HG03558 (cell line): ENCODE measurements around the gene BUD23.
"Not testable (repeated sequence)": the region's sequence is repeated elsewhere in the genome, so short reads cannot be mapped to it uniquely, and the experiment has no call there.

ENCODE experiments used
- ATAC-seq: cut with Tn5 transposase; IDR thresholded peaks from one replicate; pipeline ENCODE4 v1.9.1; 2021; ENCODE audit warnings: moderate number of reproducible peaks; ENCODE audit not compliant: unreplicated experiment; ENCODE audit errors: extremely low read depth

Gene BUD23

DNA sequence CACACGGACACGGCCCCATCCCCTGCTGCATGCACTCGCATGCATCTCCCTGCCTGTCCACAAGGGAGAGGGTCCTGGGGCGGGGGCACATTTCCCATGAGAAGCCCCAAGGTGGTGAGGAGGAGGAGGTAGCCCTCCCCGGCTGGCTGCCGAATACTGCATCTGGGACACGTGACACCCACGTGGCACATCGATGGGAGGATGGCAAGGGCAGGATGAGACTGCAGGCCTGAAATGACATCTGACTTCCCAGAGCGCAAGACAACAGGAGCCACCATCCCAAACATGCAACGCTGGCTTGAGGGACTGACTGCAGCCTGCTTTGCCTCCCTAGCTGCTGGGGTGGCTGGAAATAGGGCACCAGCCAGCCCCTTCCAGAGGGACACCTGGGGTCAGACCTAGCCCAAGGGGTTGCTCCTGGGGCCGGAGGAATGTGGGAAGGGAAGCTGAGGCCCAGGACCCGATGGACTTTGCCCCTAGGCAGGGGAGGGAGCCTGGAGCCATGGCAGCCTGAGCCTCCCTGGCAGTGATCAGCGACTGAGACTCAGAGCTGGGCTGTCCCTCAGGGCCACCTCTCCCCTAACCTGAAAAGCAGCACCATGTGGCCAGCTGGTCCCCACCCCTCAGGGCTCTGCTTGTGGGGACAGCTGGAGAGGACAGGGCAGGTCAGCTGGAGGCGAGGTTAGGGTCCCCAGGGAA, 16.1 kb downstream of the BUD23 start:
- ATAC-seq, result no peak

GRCh38 chr7:73700069-73700423, 16.6 kb downstream of the BUD23 start:
- no peak for ATAC-seq

GRCh38 chr7:73700581-73701134, 17.3 kb downstream of the BUD23 start:
- no peak for ATAC-seq

DNA sequence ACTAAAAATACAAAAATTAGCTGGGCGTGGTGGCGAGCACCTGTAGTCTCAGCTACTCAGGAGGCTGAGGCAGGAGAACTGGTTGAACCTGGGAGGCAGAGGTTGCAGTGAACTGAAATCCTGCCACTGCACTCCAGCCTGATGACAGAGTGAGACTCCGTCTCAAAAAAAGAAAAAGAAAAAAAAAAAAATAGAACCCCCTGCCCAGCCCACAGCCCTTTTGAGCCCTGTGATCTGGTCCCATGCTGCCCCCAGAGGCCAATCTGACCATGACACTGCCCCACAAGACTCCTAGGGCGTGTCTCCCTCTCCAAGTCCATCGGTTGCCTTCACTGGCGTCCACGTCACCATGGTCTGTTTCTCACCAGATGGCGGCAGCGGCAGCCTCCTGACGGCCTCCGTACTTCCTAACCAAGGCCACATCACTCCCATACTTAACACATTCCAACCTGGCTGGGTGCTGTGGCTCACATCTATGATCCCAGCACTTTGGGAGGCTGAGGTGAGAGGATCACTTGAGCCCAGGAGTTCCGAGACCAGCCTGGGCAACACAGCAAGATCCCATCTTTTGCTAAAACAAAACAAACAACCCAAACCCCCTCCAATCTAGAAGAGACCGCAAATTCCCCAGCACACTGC, 18.1 kb downstream of the BUD23 start:
- ATAC-seq, result no peak

DNA sequence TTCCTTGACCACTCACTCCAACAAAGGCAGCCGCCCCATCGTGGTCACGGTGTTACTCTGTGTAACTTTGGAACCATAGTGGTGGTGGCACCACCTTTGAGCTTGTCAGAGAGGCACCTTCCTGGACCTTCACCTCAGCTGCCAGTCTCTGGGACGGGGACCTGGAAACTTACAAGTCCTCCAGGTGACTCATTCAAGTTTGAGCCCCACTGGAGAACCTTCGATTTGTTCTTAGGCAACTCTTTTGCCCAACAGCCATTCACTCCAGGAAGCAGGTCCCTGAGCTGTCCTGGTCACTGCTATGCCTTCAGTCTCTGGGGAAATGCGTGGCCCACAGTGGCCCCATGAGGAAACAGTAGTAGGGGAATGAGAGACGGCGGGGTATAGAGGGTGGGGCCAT, 18.8 kb downstream of the BUD23 start:
- ATAC-seq, result no peak

DNA sequence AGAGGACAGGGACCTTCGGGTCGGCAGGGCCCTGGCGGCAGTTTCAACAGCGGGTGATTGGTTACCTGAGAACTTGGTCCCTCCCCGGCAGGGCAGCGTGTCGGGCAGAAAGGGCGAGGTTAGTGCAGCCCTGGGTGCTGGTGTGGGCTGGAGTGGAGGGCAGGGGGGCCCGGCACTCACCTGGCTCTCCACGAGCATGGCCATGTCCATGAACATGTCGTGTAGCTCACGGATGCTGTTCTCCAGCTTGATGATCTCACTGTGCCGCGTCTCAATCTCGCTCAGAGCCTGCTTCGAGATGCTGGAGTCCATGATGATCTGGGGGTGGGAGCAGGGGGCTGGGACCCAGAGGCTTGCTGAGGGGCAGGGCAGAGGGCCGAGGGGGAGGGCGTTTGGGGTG, 19.3 kb downstream of the BUD23 start:
- no peak for ATAC-seq

GRCh38 chr7:73703225-73703624, 19.8 kb downstream of the BUD23 start:
- ATAC-seq, result no peak

- no peak for ATAC-seq
Observed at GRCh38 chr7:73703757-73704639, 20.6 kb downstream of the BUD23 start.

DNA sequence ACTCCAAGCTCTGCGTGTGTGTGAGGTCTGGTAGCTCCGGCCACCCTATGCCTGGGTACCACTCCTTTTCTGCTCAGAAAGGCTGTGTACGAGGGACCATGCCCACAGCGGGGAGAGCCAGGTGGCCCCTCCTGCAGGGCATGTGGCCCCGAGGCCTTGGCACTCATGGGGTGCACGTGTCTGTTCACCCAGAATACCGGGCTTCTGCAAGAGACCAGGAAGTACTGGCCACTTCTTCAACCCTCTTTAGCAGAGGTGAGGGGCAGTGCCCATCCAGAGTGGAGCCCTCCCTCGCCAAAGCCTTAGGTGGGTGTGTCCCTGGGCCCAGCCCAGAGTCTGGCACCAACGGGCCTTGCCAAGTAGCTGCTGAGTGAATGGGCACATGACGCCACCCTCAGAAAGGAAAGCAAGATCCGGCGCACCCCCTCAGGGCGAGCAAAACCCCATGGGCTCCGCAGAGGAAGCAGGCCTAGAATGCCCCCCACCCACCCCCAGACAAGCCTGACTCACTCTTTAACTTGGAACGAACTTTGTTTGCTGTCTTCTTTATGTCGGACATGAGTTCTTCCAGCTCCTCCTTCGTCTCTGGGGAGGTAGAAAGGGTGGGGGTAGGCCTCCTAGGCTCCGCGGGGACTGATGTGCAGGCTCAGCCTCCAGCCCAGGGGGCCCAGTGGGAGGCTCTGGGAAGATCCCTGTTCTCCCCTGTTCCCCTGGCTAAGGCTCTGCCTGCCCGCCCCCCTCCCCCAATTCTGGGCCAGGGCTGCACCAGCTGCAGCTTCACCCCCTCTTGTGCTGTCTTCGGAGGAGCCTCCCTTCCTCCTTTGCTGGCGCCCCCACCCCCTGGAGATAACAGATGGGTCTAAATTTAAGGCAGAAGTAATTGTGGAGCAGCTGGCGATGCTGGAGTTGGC, 21.5 kb downstream of the BUD23 start:
- no peak for ATAC-seq

- no peak for ATAC-seq
Observed at GRCh38 chr7:73705551-73705920, 22.1 kb downstream of the BUD23 start.

DNA sequence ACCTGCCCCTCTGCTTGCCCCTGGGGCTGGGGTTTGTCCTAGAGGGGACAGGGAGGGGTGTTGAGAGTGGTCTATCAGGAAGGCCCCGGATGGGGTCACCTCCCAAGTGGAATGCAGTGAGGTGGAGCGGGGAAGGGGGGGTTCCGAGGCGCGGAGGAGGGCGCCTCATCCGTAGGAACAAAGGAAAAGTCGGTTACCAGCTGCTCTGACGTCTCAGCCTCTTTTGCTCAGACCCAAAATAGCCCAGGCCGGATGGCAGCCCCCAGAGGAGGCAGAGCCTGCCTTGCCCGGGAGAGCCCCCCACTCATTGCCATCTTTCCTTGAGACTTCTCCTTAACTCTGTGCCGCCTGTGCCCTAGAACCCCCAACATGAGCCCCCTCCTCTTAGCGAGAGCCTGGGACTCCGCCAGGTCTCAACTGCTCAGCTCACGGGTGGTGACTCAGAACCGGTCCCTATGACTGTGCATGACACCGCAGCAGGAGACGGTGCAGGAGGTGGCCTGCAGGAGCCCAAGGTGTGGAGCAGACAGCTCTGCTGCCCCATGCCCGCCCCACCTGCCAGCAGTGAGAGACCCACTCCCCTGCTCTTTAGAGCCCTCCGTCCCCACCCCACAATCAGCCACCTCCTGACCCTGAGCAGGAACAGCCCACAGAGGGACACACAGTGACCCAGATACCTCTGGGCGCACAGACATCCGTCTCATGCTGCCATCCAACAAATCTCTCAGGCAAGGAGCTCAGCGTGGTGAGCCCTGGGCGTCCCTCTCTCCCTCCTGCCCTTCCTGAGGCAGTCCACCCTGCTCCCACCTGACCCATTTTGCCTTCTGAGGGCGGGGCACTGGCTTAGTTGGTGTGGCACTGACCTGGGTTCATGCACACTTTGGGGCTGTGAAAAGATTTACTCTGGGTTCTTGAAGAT, 23.0 kb downstream of the BUD23 start:
- no peak for ATAC-seq

DNA sequence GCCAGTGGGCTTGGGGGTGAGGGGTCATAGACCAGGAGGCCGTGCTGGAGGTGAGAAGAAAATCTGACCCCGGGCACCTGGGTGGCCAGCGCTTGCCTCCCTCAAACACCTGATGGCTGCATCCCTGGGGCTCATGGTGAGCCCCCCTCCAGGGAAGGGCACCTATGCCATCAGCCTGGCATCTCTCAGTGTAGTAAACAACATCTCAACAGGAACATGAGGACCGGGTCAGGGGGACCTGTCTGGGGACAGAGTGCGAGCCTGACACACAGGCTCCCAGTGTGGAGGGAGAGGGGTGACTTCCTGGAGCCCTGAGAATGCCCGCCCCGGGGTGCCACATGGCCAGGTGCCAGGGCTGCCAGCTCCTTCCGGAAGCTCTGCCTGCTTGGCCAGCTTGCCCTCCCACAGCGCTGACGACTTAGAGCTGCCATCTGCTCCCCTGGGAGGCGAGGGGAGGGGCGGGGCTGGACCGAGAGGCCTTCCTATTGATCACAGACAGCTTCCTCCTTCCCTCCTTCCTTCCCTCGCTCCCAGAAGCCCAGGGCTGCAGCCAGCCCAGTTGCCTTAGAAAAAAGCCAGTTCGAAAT, 23.7 kb downstream of the BUD23 start:
- ATAC-seq, result no peak

GRCh38 chr7:73708961-73709549, 25.7 kb downstream of the BUD23 start:
- ATAC-seq, result no peak

DNA sequence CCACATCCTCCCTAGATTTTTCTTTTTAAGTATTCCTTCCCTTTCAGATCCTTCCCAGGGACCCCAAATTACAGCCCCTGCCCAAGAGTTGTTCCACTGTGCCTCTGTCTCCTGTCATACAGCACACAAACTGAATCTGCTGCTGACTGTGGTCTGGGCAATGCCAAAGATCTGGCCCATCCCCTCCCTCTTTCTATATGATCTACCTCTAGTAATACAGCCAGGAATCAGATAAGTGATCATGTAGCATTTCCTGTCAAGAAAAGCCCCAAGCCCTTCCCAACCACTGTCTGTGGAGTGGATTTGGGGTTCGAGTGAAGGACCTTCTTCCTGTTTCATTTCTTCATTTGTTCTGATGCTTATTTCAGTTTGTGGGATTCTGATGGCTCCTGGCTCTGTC, 29.4 kb downstream of the BUD23 start:
- no peak for ATAC-seq

DNA sequence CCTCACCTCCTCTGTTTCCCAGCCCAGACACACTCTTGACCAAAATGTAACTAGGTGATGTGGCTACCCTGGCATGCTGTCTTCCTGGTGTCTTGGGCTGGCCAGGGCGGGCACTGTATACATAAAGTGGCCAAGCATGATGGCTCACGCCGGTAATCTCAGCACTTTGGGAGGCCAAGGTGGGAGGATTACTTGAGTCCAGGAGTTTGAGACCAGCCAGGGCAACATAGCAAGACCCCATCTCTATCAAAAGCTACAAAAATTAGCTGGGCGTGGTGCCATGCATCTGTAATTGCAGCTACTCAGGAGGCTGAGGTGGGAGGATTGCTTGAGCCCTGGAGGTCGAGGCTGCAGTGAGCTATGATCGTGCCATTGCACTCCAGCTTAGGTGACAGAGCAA, 29.9 kb downstream of the BUD23 start:
- not testable (repeated sequence) for ATAC-seq

DNA sequence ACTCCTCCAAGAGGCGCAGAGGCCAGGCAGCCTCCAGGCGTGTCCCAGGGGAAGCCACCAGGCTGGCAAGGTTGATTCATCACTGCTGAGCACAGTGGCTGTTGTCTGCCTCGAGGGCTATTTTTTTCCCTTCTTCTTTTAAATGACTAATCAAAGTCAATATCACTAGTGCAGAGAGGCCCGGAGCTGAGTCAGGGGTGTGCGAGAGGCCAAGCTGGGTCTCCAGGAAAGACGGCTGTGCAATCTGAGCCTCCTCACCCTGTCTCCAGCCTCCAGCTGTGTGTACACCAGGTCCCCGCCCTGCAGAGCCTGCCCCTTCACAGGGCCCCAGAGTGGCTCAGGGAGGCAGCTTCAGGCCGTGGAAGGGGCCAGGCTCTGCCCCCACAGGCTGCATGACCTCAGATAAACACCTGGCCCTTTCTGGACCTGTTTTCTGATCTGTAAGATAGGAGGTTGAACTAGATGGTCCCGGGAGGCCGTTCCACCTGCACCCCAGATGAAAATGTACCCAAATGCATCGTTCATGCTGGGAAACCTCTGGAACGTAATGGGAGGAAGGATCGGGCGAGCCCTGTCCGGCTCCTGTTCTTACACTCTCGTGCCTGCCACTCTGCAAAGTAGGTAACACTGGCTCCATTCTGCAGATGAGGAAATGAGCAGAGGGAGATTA, 32.4 kb downstream of the BUD23 start:
- no peak for ATAC-seq

DNA sequence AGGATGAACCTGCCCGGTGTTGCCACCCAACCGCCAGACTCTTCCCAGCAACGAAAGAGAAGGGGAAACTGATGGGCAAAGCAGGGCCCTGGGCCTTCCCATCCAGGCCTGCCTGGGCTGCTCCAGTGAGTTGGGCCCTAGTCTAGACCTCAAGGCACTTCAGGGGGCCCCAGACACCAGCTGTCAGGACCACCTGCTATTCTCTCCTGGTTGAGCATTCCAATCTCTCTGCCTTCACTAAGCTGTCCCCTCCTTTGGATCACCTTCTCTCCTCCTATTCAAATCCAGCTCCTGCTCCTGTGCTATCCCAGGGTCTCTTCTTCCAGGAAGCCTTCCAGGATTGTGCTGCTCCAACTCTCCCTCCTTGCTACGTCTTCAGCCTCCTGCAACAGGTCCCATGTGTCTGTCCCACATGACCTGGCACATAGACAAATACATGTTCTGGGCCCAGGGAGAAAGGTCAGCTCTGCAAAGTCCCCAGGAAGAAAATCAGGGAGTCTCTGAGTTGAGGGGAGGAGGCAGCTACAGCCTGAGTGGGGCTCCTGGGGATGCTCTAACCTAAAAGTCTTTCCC, 33.0 kb downstream of the BUD23 start:
- ATAC-seq, result no peak
